GM19099 (cell line): ENCODE results near the gene SLC10A1.

Experiments
- POLR2A ChIP-seq: IDR thresholded peaks from 3 replicates; pipeline ENCODE4 v1.6.1; 2011; ENCODE audit warnings: low read depth; ENCODE audit not compliant: insufficient read length; ENCODE audit errors: extremely low read depth

SLC10A1 gene

GRCh38 chr14:69786603-69787002 is 10.4 kb downstream of the SLC10A1 start:
- TF ChIP-seq POLR2A = no peak

- TF ChIP-seq POLR2A = no peak
These were observed 12.1 kb downstream of the SLC10A1 start for GRCh38 chr14:69784942-69785341.

- no peak for TF ChIP-seq POLR2A
These were observed 16.1 kb downstream of the SLC10A1 start for GRCh38 chr14:69780952-69781351.

GRCh38 chr14:69780092-69780491 is 16.9 kb downstream of the SLC10A1 start:
- no peak for TF ChIP-seq POLR2A

- no peak for TF ChIP-seq POLR2A
These were observed 18.0 kb downstream of the SLC10A1 start for GRCh38 chr14:69779088-69779487.

GRCh38 chr14:69776875-69777453 is 20.1 kb downstream of the SLC10A1 start:
- no peak for TF ChIP-seq POLR2A

- TF ChIP-seq POLR2A = no peak
These were observed 22.0 kb downstream of the SLC10A1 start for GRCh38 chr14:69775012-69775411.

- TF ChIP-seq POLR2A = no peak
These were observed 23.3 kb downstream of the SLC10A1 start for GRCh38 chr14:69773571-69774276.

GRCh38 chr14:69772082-69773017 is 24.7 kb downstream of the SLC10A1 start:
- no peak for TF ChIP-seq POLR2A

- TF ChIP-seq POLR2A = no peak
These were observed 25.9 kb downstream of the SLC10A1 start for GRCh38 chr14:69771136-69771535.

GRCh38 chr14:69770559-69770958 is 26.5 kb downstream of the SLC10A1 start:
- TF ChIP-seq POLR2A = no peak

GRCh38 chr14:69769623-69770022 is 27.4 kb downstream of the SLC10A1 start:
- TF ChIP-seq POLR2A = no peak

GRCh38 chr14:69768873-69769272 is 28.2 kb downstream of the SLC10A1 start:
- TF ChIP-seq POLR2A = no peak

- no peak for TF ChIP-seq POLR2A
These were observed 29.6 kb downstream of the SLC10A1 start for GRCh38 chr14:69767369-69767999.

- peak; percentile 99 for TF ChIP-seq POLR2A
These were observed 30.1 kb downstream of the SLC10A1 start, which contains the start of gene SRSF5 for GRCh38 chr14:69766984-69767368. SRSF5 (plus strand) TSS chr14:69767142; CDS start chr14:69768157, 1,015 bp downstream.
